IMR-90 (cell line): Measurements from ENCODE around the gene NDUFS5. TPM values are rescaled to one million over a fixed set of nuclear protein-coding genes. Genes with fewer than 3 reads are reported as not detected.

Source experiments
- ATAC-seq: fragments of 200-7000 bp; cut with Tn5 transposase; 2 replicates; pipeline ENCODE4 v1.9.1; 2020; ENCODE audit warnings: low read depth, mild to moderate bottlenecking, moderate library complexity
- BruUV-seq: library from RNA; stranded (reverse); fragments of 400-500 nt; replicated peaks from 2 replicates; lab custom pipeline; 2021; lab: Mats Ljungman, UMichigan
- CTCF ChIA-PET: fragments of 300-600 bp; formaldehyde crosslinking; extraction: SDS; loops from one replicate; lab custom pipeline; 2021; ENCODE audit warnings: antibody characterized with exemption; lab: Yijun Ruan, JAX
- POLR2A ChIA-PET: fragments of 300-600 bp; sonication (Branson Sonifier 250); formaldehyde crosslinking; loops from one replicate; lab custom pipeline; 2022; ENCODE audit warnings: antibody characterized with exemption; ENCODE audit not compliant: unreplicated experiment; lab: Charles Lee
- DNase-seq: peaks from one replicate; pipeline ENCODE4 v3.0.0; 2013
- H2AFZ ChIP-seq: replicated peaks from 2 replicates; pipeline ENCODE3; 2013; ENCODE audit warnings: low read length, mild to moderate bottlenecking; ENCODE audit not compliant: poor library complexity
- H2AK5ac ChIP-seq: 2 replicates; pipeline ENCODE4 v1.6.1; 2013; ENCODE audit warnings: low read depth, low read length, inconsistent platforms
- H2AK9ac ChIP-seq: replicated peaks from 2 replicates; pipeline ENCODE3; 2013; ENCODE audit warnings: mild to moderate bottlenecking, low read depth, low read length, moderate library complexity; ENCODE audit not compliant: poor library complexity
- H2BK120ac ChIP-seq: 2 replicates; pipeline ENCODE4 v1.6.1; 2013; ENCODE audit warnings: low read depth, low read length, inconsistent platforms
- H2BK15ac ChIP-seq: 3 replicates; pipeline ENCODE4 v1.6.1; 2013; ENCODE audit warnings: low read depth, low read length, inconsistent platforms
- H2BK20ac ChIP-seq: 2 replicates; pipeline ENCODE4 v1.6.1; 2013; ENCODE audit warnings: low read depth, mild to moderate bottlenecking, inconsistent platforms, low read length, moderate library complexity
- H2BK5ac ChIP-seq: 2 replicates; pipeline ENCODE4 v1.6.1; 2013; ENCODE audit warnings: mild to moderate bottlenecking, low read depth, low read length, inconsistent platforms; ENCODE audit not compliant: poor library complexity, severe bottlenecking
- H3K14ac ChIP-seq: replicated peaks from 2 replicates; pipeline ENCODE4 v1.6.1; 2013; ENCODE audit warnings: low read depth, low read length, inconsistent platforms
- H3K18ac ChIP-seq: 2 replicates; pipeline ENCODE4 v1.6.1; 2013; ENCODE audit warnings: low read depth, low read length, control low read depth
- H3K23ac ChIP-seq: 2 replicates; pipeline ENCODE4 v1.6.1; 2013; ENCODE audit warnings: low read depth, low read length, inconsistent platforms
- H3K27ac ChIP-seq: 2 replicates; pipeline ENCODE4 v1.5.1; 2013; ENCODE audit warnings: mild to moderate bottlenecking, control low read depth, low read length; ENCODE audit not compliant: insufficient read depth
- H3K27me3 ChIP-seq: 2 replicates; pipeline ENCODE4 v1.6.1; 2013; ENCODE audit warnings: low read length; ENCODE audit not compliant: control insufficient read depth, insufficient read depth
- H3K36me3 ChIP-seq: 2 replicates; pipeline ENCODE4 v1.6.1; 2013; ENCODE audit warnings: low read length, mixed read lengths; ENCODE audit not compliant: control insufficient read depth, insufficient read depth
- H3K4ac ChIP-seq: 2 replicates; pipeline ENCODE4 v1.6.1; 2013; ENCODE audit warnings: low read depth, low read length, inconsistent platforms
- H3K4me1 ChIP-seq: 2 replicates; pipeline ENCODE4 v1.6.1; 2013; ENCODE audit warnings: low read length, mixed read lengths; ENCODE audit not compliant: control insufficient read depth, insufficient read depth
- H3K4me2 ChIP-seq: 2 replicates; pipeline ENCODE4 v1.6.1; 2013; ENCODE audit warnings: low read depth, mild to moderate bottlenecking, control low read depth, low read length, moderate library complexity
- H3K4me3 ChIP-seq: 2 replicates; pipeline ENCODE4 v1.5.1; 2013; ENCODE audit warnings: low read depth, mild to moderate bottlenecking, control low read depth, low read length, moderate library complexity; ENCODE audit not compliant: insufficient read depth
- H3K56ac ChIP-seq: 2 replicates; pipeline ENCODE4 v1.6.1; 2013; ENCODE audit warnings: low read length, inconsistent platforms; ENCODE audit not compliant: insufficient read depth; ENCODE audit errors: extremely low read depth
- H3K79me1 ChIP-seq, 2 experiments: 2 replicates each; pipeline ENCODE4 v1.6.1; 2013; ENCODE audit warnings: low read length in 2 of 2, inconsistent platforms in 1 of 2, low read depth in 1 of 2
- H3K9ac ChIP-seq: 2 replicates; pipeline ENCODE4 v1.6.1; 2013; ENCODE audit warnings: low read depth, low read length, control low read depth
- H3K9me1 ChIP-seq: 2 replicates; pipeline ENCODE4 v1.6.1; 2013; ENCODE audit warnings: low read length, inconsistent platforms; ENCODE audit not compliant: insufficient read depth
- H3K9me3 ChIP-seq: 2 replicates; pipeline ENCODE4 v1.6.1; 2013; ENCODE audit warnings: low read length; ENCODE audit not compliant: control insufficient read depth, insufficient read depth
- H4K20me1 ChIP-seq: 2 replicates; pipeline ENCODE4 v1.6.1; 2013; ENCODE audit warnings: low read length, inconsistent platforms; ENCODE audit not compliant: insufficient read depth
- H4K5ac ChIP-seq: 2 replicates; pipeline ENCODE4 v1.6.1; 2013; ENCODE audit warnings: mild to moderate bottlenecking, low read depth, low read length, control low read depth
- H4K8ac ChIP-seq, 2 experiments: 2 replicates each; pipeline ENCODE4 v1.6.1; 2013; ENCODE audit warnings: low read depth in 2 of 2, low read length in 2 of 2, control low read depth in 1 of 2, inconsistent platforms in 1 of 2
- H4K91ac ChIP-seq: 2 replicates; pipeline ENCODE4 v1.6.1; 2013; ENCODE audit warnings: low read depth, low read length, inconsistent platforms; ENCODE audit not compliant: insufficient read depth
- BHLHE40 ChIP-seq: fragments of 150-350 bp; IDR thresholded peaks from 2 replicates; pipeline ENCODE4 v1.6.1; 2016; ENCODE audit warnings: mild to moderate bottlenecking, low read depth, low read length
- CEBPB ChIP-seq: IDR thresholded peaks from 2 replicates; pipeline ENCODE4 v1.6.1; 2012; ENCODE audit warnings: low read depth, low read length, improper control_type of control experiment
- CHD1 ChIP-seq: IDR thresholded peaks from 2 replicates; pipeline ENCODE4 v1.6.1; 2012; ENCODE audit warnings: low read depth, low read length, improper control_type of control experiment
- FOS ChIP-seq: fragments of 150-350 bp; IDR thresholded peaks from 2 replicates; pipeline ENCODE4 v1.6.1; 2016; ENCODE audit warnings: low read depth, low read length
- MAFK ChIP-seq: IDR thresholded peaks from 2 replicates; pipeline ENCODE4 v1.6.1; 2012; ENCODE audit warnings: low read depth, low read length, improper control_type of control experiment
- MXI1 ChIP-seq: IDR thresholded peaks from 2 replicates; pipeline ENCODE4 v1.6.1; 2012; ENCODE audit warnings: low read depth, mild to moderate bottlenecking, low read length, moderate library complexity, borderline replicate concordance
- NFE2L2 ChIP-seq: fragments of 150-350 bp; IDR thresholded peaks from 2 replicates; pipeline ENCODE4 v1.6.1; 2016; ENCODE audit warnings: low read depth, mild to moderate bottlenecking, low read length
- POLR2A ChIP-seq: IDR thresholded peaks from 2 replicates; pipeline ENCODE4 v1.6.1; 2012; ENCODE audit warnings: mild to moderate bottlenecking, low read depth, low read length
- RAD21 ChIP-seq: IDR thresholded peaks from 2 replicates; pipeline ENCODE4 v1.6.1; 2012; ENCODE audit warnings: low read length, improper control_type of control experiment
- RCOR1 ChIP-seq: IDR thresholded peaks from 2 replicates; pipeline ENCODE4 v1.6.1; 2012; ENCODE audit warnings: mild to moderate bottlenecking, low read length, improper control_type of control experiment; ENCODE audit not compliant: insufficient replicate concordance
- RFX5 ChIP-seq: IDR thresholded peaks from 2 replicates; pipeline ENCODE4 v1.8.0; 2012; ENCODE audit warnings: low read depth, mild to moderate bottlenecking, low read length, moderate library complexity
- SMC3 ChIP-seq: fragments of 150-350 bp; IDR thresholded peaks from 2 replicates; pipeline ENCODE4 v1.6.1; 2016; ENCODE audit warnings: low read depth, mild to moderate bottlenecking, antibody characterized with exemption, low read length, moderate library complexity
- WGBS, 2 experiments: methylation state at CpG; one replicate each; pipeline versions ENCODE4 v1.1.5 to v1.1.7; 2013; ENCODE audit warnings: missing lambda C conversion rate in 2 of 2; ENCODE audit not compliant: insufficient read length in 1 of 2; ENCODE audit errors: extremely low coverage in 2 of 2; 5-methylcytosine and 5-hydroxymethylcytosine counted together
- dilution Hi-C: fragments of 300-500 bp; cut with HindIII; formaldehyde crosslinking; loops from one replicate; pipeline ENCODE4 v1.14.3; 2018; ENCODE audit warnings: low sequenced_read_pairs; ENCODE audit not compliant: unreplicated experiment
- in situ Hi-C: fragments of 300-500 bp; cut with MboI; formaldehyde crosslinking; loops from 3 replicates; pipeline ENCODE4 v1.14.3; 2019; ENCODE audit warnings: low sequenced_read_pairs, inconsistent platforms, mixed read lengths
- intact Hi-C: fragments of 100-400 bp; cut with micrococcal nuclease; formaldehyde crosslinking; loops from 2 replicates; pipeline ENCODE4 v1.10.0; 2022
- polyA plus RNA-seq, 3 experiments: library from polyadenylated mRNA; depleted of rRNA; stranded (reverse); fragments of >200 nt; gene quantifications; 2 replicates each; pipeline ENCODE4 v1.2.3, GENCODE V29; 2012; ENCODE audit warnings: low replicate concordance in 1 of 3
- total RNA-seq: library from RNA; depleted of rRNA; stranded (reverse); fragments of >200 nt; gene quantifications from 2 replicates; pipeline ENCODE4 v1.2.3, GENCODE V29; 2012
- TF ChIP-seq, protein P1 (sequence below): fragments of 150-350 bp; IDR thresholded peaks from 2 replicates; pipeline ENCODE4 v1.6.1; 2016; ENCODE audit warnings: low read depth, mild to moderate bottlenecking, low read length, moderate library complexity, borderline replicate concordance

NDUFS5 gene
- total and polyA plus RNA-seq, 2 of the 4 experiments (the other 2 are of a cell fraction) = 645 to 1,092 TPM

DNA sequence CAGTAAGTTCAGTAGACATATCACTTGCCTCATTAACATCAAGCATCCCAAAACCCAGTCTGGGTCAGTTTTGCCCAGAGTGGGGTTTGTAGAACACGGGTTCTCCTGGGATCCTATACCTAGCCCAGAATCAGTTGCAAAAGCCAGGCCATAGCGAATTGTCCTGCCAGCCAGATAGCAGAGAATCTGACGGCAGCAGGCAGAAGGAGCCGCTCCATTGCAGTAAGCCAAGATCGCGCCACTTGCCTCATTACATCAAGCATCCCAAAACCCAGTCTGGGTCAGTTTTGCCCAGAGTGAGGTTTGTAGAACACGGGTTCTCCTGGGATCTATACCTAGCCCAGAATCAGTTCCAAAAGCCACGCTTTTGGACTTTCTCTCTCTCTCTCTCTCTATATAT lies 19.1 kb downstream of the NDUFS5 start:
- Histone ChIP-seq H2BK20ac (no peak overlapping the region), H4K91ac (no peak overlapping the region), H3K9me3 (no peaks in the 10 kb centered on the region), H4K8ac (no peak overlapping the region), H3K4ac (no peak overlapping the region), H3K4me3 (no peak overlapping the region), H3K9ac (no peak overlapping the region), H3K23ac (no peak overlapping the region), H3K27me3 (no peaks in the 10 kb centered on the region), H3K9me1 (peaks cover 12% of the 10 kb centered on the region), H2AK9ac (no peak overlapping the region), H3K14ac (no peak overlapping the region), H3K56ac (no peak overlapping the region), H2AFZ (no peak overlapping the region), H2BK120ac (no peak overlapping the region), H3K18ac (no peak overlapping the region), H3K36me3 (peaks cover 22% of the 10 kb centered on the region), H3K4me2 (no peak overlapping the region), H2BK15ac (no peak overlapping the region), H4K5ac (no peak overlapping the region), H2BK5ac (no peak overlapping the region), H2AK5ac (no peak overlapping the region), H3K27ac (no peak overlapping the region), H3K4me1 (no peaks in the 10 kb centered on the region; the same call in 1 of the 2 replicates), H4K20me1 (no peaks in the 10 kb centered on the region), H3K79me1 (no peaks in the 10 kb centered on the region)
- dilution Hi-C loops (no loop called here), intact Hi-C loops (no loop called here), in situ Hi-C loops (no loop called here)
- no TSS peak for BruUV-seq
- ChIA-PET CTCF (no interaction called here), POLR2A (no interaction called here)
- no peak for DNase-seq
- TF ChIP-seq NFE2L2 = no peak
- no peak for TF ChIP-seq CHD1
- TF ChIP-seq CEBPB = no peak
- TF ChIP-seq MXI1 = no peak
- TF ChIP-seq RAD21 = no peak
- TF ChIP-seq, protein P1, sequence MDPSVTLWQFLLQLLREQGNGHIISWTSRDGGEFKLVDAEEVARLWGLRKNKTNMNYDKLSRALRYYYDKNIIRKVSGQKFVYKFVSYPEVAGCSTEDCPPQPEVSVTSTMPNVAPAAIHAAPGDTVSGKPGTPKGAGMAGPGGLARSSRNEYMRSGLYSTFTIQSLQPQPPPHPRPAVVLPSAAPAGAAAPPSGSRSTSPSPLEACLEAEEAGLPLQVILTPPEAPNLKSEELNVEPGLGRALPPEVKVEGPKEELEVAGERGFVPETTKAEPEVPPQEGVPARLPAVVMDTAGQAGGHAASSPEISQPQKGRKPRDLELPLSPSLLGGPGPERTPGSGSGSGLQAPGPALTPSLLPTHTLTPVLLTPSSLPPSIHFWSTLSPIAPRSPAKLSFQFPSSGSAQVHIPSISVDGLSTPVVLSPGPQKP = no peak
- TF ChIP-seq MAFK = no peak
- no peak for TF ChIP-seq BHLHE40
- TF ChIP-seq RCOR1 = no peak
- no peak for TF ChIP-seq POLR2A
- no peak for TF ChIP-seq RFX5
- no peak for TF ChIP-seq FOS
- TF ChIP-seq SMC3 = no peak
- ATAC-seq = no peak
- 100% methylated on average over 1 of the region's 8 CpGs; no CpG with 5 or more reads in 1 of the 2 experiments for WGBS, 2 experiments
